GM12878 (cell line): Measurements from ENCODE around the gene TEPSIN. TPM values are rescaled to one million over a fixed set of nuclear protein-coding genes. Genes with fewer than 3 reads are reported as not detected.

Experiments used
- ATAC-seq: fragments of 200-7000 bp; cut with Tn5 transposase; 3 replicates; pipeline ENCODE4 v1.9.1; 2020; ENCODE audit warnings: mild to moderate bottlenecking, moderate library complexity
- BruUV-seq: library from RNA; stranded (reverse); fragments of 400-500 nt; replicated peaks from 2 replicates; lab custom pipeline; 2021; lab: Mats Ljungman, UMichigan
- CTCF ChIA-PET: fragments of 300-600 bp; sonication (Branson Sonifier 250); formaldehyde crosslinking; extraction: SDS; loops from one replicate; lab custom pipeline; 2021; ENCODE audit warnings: inconsistent platforms; lab: Yijun Ruan, JAX
- POLR2A ChIA-PET: fragments of 350-600 bp; formaldehyde crosslinking; extraction: SDS; loops from one replicate; lab custom pipeline; 2021; ENCODE audit warnings: inconsistent platforms; lab: Charles Lee
- RAD21 ChIA-PET: fragments of 300-600 bp; sonication (Branson Sonifier 250); formaldehyde crosslinking; loops from one replicate; lab custom pipeline; 2023; ENCODE audit warnings: antibody characterized with exemption; ENCODE audit not compliant: unreplicated experiment; lab: Charles Lee
- SMC1A ChIA-PET: fragments of 300-600 bp; sonication (Branson Sonifier 250); formaldehyde crosslinking; loops from one replicate; lab custom pipeline; 2023; ENCODE audit not compliant: unreplicated experiment, uncharacterized antibody; lab: Charles Lee
- DNase-seq: peaks from one replicate; pipeline ENCODE4 v3.0.0-alpha.2; 2011; ENCODE audit warnings: low read depth, low spot score
- FAIRE-seq: peaks from 3 replicates; lab custom pipeline; 2011; peaks lifted over from hg19 to GRCh38; lab: Jason Lieb, UNC
- H2AFZ ChIP-seq: 2 replicates; pipeline ENCODE4 v1.6.0; 2011; ENCODE audit warnings: low read depth, low read length, control low read depth; ENCODE audit not compliant: control insufficient read depth
- H3K27ac ChIP-seq: 2 replicates; pipeline ENCODE4 v1.5.1; 2011; ENCODE audit warnings: control low read depth; ENCODE audit not compliant: control insufficient read depth, insufficient read depth
- H3K27me3 ChIP-seq, 2 experiments: replicated peaks in 1 of 2; 2 replicates each; pipeline versions ENCODE4 v1.6.0 to v1.6.1; 2011; ENCODE audit warnings: low read length in 1 of 2; ENCODE audit not compliant: control insufficient read depth in 2 of 2, insufficient read depth in 2 of 2
- H3K36me3 ChIP-seq, 2 experiments: 2 replicates each; pipeline ENCODE4 v1.5.1; 2011; ENCODE audit warnings: low read length in 1 of 2; ENCODE audit not compliant: control insufficient read depth in 2 of 2, insufficient read depth in 2 of 2
- H3K4me1 ChIP-seq: 2 replicates; pipeline ENCODE4 v1.6.1; 2011; ENCODE audit warnings: mild to moderate bottlenecking, low read length, moderate library complexity, mixed read lengths; ENCODE audit not compliant: control insufficient read depth, insufficient read depth
- H3K4me2 ChIP-seq: 2 replicates; pipeline ENCODE4 v1.6.0; 2011; ENCODE audit warnings: control low read depth; ENCODE audit not compliant: control insufficient read depth, insufficient read depth
- H3K4me3 ChIP-seq: fragments of 200-600 bp; sonication (generic); 2 replicates; pipeline ENCODE4 v1.5.1; 2016
- H3K79me2 ChIP-seq: 2 replicates; pipeline ENCODE4 v1.6.0; 2011; ENCODE audit warnings: low read length; ENCODE audit not compliant: control insufficient read depth, insufficient read depth
- H3K9ac ChIP-seq: 2 replicates; pipeline ENCODE4 v1.8.0; 2011; ENCODE audit warnings: low read length, control low read depth, mixed read lengths; ENCODE audit not compliant: control insufficient read depth, insufficient read depth
- H3K9me3 ChIP-seq: replicated peaks from 3 replicates; pipeline ENCODE4 v1.5.1; 2011; ENCODE audit warnings: mild to moderate bottlenecking, low read length; ENCODE audit not compliant: control insufficient read depth, insufficient read depth
- H4K20me1 ChIP-seq: 2 replicates; pipeline ENCODE4 v1.6.0; 2011; ENCODE audit not compliant: control insufficient read depth, insufficient read depth
- CBX5 ChIP-seq: sonication (generic); IDR thresholded peaks from 2 replicates; pipeline ENCODE4 v1.6.1; 2016; ENCODE audit warnings: low read depth, moderate library complexity, mild to moderate bottlenecking, inconsistent platforms
- CHD2 ChIP-seq: IDR thresholded peaks from 2 replicates; pipeline ENCODE4 v1.6.1; 2011; ENCODE audit warnings: low read depth, low read length, improper control_type of control experiment, borderline replicate concordance
- CHD4 ChIP-seq: fragments of 200-600 bp; sonication (generic); IDR thresholded peaks from 2 replicates; pipeline ENCODE4 v1.6.1; 2016; ENCODE audit warnings: mild to moderate bottlenecking
- GABPA ChIP-seq: IDR thresholded peaks from 2 replicates; pipeline ENCODE4 v1.6.1; 2014; ENCODE audit warnings: antibody characterized with exemption, low read depth, mild to moderate bottlenecking, inconsistent platforms
- SMC3 ChIP-seq: IDR thresholded peaks from 2 replicates; pipeline ENCODE4 v1.6.1; 2011; ENCODE audit warnings: low read length, improper control_type of control experiment, borderline replicate concordance
- SREBF1 ChIP-seq: IDR thresholded peaks from 2 replicates; pipeline ENCODE4 v1.6.1; 2012; ENCODE audit warnings: mild to moderate bottlenecking, low read length
- USF2 ChIP-seq: IDR thresholded peaks from 2 replicates; pipeline ENCODE4 v1.6.1; 2011; ENCODE audit warnings: low read depth, low read length, improper control_type of control experiment, borderline replicate concordance
- WGBS: methylation state at CpG from one replicate; pipeline ENCODE4 v1.1.6; 2016; ENCODE audit warnings: low lambda C conversion rate; ENCODE audit not compliant: insufficient replicate concordance, insufficient coverage; ENCODE audit errors: missing lambda C conversion rate; 5-methylcytosine and 5-hydroxymethylcytosine counted together
- in situ Hi-C: fragments of 300-500 bp; cut with MboI; formaldehyde crosslinking; loops from 9 replicates; pipeline ENCODE4 v1.14.3; 2018; ENCODE audit warnings: mixed read lengths
- intact Hi-C: fragments of 100-400 bp; cut with micrococcal nuclease; formaldehyde crosslinking; loops from one replicate; pipeline ENCODE4 v1.14.2; 2022; ENCODE audit not compliant: unreplicated experiment
- polyA plus RNA-seq, 11 experiments: library from polyadenylated mRNA; depleted of rRNA in 4 of 11; unstranded in 6 of 11; stranded (reverse) in 5 of 11; fragments of >200 nt; fragmentation: Nextera tagmentation in 4 of 11; fragmentation: Illumina TruSeq in 1 of 11; extraction: Ambion mirVana in 4 of 11; extraction: Trizol in 1 of 11; gene quantifications; 1 replicate in 1 of 11; 2 replicates in 10 of 11; pipeline versions ENCODE4 v1.2.1 to v1.2.3, GENCODE V29; 2011 to 2016; ENCODE audit warnings: inconsistent platforms in 2 of 11, missing spikeins in 2 of 11, low read depth in 1 of 11
- total RNA-seq, 4 experiments: library from RNA; depleted of rRNA in 3 of 4; stranded (reverse); fragments of >200 nt in 3 of 4; fragmentation: Illumina TruSeq in 1 of 4; extraction: Trizol in 1 of 4; gene quantifications; 2 replicates each; pipeline versions ENCODE4 v1.2.1 to v1.2.3, GENCODE V29; 2013 to 2021

The TEPSIN gene
- total and polyA plus RNA-seq, 10 of the 15 experiments (the other 5 are each of a cell fraction or from before 2014, with no cell fraction given): 0.87 to 36.7 (median 5.3) TPM

GRCh38 chr17:81277946-81278693, 39.3 kb upstream of the TEPSIN start (continued):
- TF ChIP-seq CHD4 (no peak), GABPA (no peak)
- TF ChIP-seq, all 136 proteins: peak for 0

- Histone ChIP-seq H3K4me2 (no peak overlapping the region), H2AFZ (no peak overlapping the region), H3K27me3 (no peaks in the 10 kb centered on the region), H3K4me1 (no peaks in the 10 kb centered on the region), H3K79me2 (no peaks in the 10 kb centered on the region), H3K27ac (no peak overlapping the region), H3K9ac (no peak overlapping the region), H4K20me1 (no peaks in the 10 kb centered on the region), H3K9me3 (no peaks in the 10 kb centered on the region), H3K4me3 (no peak overlapping the region), H3K36me3 (peaks cover 18% of the 10 kb centered on the region in 2 experiments)
- in situ Hi-C loops (no loop called here), intact Hi-C loops (no loop called here)
- TF ChIP-seq SREBF1 (no peak), CHD2 (no peak), USF2 (no peak), CBX5 (no peak), SMC3 (no peak)
- POLR2A ChIA-PET: no interaction called here
- no TSS peak for BruUV-seq
- CTCF ChIA-PET: no interaction called here
- DNase-seq (no peak), ATAC-seq (no peak), FAIRE-seq (no peak)
- SMC1A ChIA-PET: no interaction called here
- RAD21 ChIA-PET: no interaction called here
- 97% methylated on average over 18 of the region's 18 CpGs for WGBS
Measured at GRCh38 chr17:81277421-81277820, 38.6 kb upstream of the TEPSIN start.
